ENCODE results near the gene STPG2. TPM values are rescaled to one million over a fixed set of nuclear protein-coding genes. Genes with fewer than 3 reads are reported as not detected.

The STPG2 gene
- total and polyA plus RNA-seq, 2 of the 4 experiments (the other 2 are of a cell fraction), result not detected

Other genes starting within 250 kb of the STPG2 start
- gene RAP1GDS1, start 117.9 kb upstream of the STPG2 start, total RNA-seq (2012; rRNA removed), result 84.7 and 85.1 TPM in 2 replicates
- 23.0 and 29.0 TPM in 2 replicates for gene RAP1GDS1, start 117.9 kb upstream of the STPG2 start, polyA plus RNA-seq (2012; rRNA removed)